Measurements from ENCODE around the gene THSD4.
"Not testable (repeated sequence)": the region's sequence is repeated elsewhere in the genome, so short reads cannot be mapped to it uniquely, and the experiment has no call there.

Gene THSD4

GRCh38 chr15:71151081-71151480, 35.8 kb downstream of the THSD4 start:
- no peak for DNase-seq

GRCh38 chr15:71152542-71152941, 37.3 kb downstream of the THSD4 start:
- DNase-seq: no peak

DNA sequence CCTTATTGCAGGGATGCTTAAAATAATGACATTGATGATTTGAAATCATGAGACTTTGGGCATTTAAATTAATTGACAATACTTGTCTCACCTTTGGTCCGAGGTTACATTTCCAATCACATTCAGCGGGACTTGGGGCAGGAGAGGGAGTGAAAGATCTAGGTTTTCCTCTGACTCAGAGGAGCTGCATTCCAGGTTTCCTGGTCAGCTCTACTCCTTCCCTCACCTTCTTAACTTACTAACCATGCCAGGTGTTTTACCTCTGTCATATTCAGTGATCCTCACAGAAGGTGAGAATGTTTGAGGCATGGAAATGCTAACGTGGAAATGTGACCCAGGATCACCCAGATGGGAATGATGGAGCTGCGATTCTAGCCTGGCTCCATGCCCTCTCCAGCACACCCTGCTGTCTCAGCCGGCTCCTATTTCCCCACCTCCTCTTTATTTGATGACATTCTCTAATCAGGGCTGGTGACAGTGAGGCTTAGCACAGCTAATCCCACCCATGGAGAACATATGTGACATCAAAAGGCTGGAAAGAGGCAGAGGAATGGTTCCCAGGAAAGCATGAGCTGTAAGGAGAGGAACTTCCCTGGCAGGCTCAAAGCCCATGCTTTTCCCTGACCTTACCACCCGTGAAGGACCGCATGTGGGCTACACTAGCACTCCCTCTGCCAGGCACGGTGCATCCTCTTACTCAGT, 38.7 kb downstream of the THSD4 start:
- DNase-seq: no peak

- no peak for DNase-seq
Observed at GRCh38 chr15:71154607-71155200, 39.4 kb downstream of the THSD4 start.

- DNase-seq: no peak
Observed at GRCh38 chr15:71155534-71155933, 40.3 kb downstream of the THSD4 start.

DNA sequence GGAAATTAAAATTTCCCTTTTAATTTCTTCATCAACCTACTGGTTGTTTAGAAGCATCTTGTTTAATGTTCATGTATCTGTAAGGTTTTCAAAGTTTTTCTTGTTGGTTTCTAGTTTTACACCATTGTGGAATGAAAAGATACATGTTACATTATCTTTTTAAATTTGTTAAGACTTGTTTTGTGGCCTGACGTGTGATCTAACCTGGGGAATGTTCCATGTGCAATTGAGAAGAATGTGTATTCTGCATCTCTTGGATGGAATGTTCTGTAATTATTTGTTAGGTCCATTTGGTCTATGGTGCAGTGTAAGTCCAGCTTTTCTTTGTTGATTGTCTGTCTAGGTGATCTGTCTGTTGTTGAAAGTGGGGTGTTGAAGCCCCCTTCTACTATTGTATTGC, 45.7 kb downstream of the THSD4 start:
- DNase-seq: no peak

DNA sequence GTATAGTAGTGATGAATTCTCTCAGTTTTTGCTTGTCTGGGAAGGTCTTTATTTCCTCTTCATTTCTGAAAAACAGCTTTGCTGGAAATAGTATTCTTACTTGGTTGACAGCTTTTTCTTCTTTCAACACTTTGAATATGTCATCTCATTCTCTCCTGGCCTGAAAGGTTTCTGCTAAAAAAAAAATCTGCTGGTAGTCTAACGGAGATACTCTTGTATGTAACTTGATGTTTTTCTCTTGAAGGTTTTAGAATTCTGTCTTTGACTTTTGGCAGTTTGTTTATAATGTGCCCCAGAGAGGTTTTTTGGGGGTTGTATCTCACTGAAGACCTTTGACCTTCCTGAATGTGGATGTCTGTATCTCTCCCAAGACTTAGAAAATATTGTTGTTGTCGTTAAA, 47.0 kb downstream of the THSD4 start:
- DNase-seq: no peak

- not testable (repeated sequence) for DNase-seq
Observed at GRCh38 chr15:71164606-71165005, 49.3 kb downstream of the THSD4 start.

- DNase-seq: no peak
Observed at GRCh38 chr15:71167445-71168165, 52.3 kb downstream of the THSD4 start.

GRCh38 chr15:71168166-71168834, 53.0 kb downstream of the THSD4 start:
- no peak for DNase-seq

GRCh38 chr15:71170163-71170562, 54.9 kb downstream of the THSD4 start:
- DNase-seq: no peak

- no peak for DNase-seq
Observed at GRCh38 chr15:71171195-71171594, 55.9 kb downstream of the THSD4 start.

DNA sequence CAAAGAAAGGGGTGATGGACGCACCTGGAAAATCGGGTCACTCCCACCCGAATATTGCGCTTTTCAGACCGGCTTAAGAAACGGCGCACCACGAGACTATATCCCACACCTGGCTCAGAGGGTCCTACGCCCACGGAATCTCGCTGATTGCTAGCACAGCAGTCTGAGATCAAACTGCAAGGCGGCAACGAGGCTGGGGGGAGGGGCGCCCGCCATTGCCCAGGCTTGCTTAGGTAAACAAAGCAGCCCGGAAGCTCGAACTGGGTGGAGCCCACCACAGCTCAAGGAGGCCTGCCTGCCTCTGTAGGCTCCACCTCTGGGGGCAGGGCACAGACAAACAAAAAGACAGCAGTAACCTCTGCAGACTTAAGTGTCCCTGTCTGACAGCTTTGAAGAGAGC, 59.1 kb downstream of the THSD4 start:
- DNase-seq: not testable (repeated sequence)

DNA sequence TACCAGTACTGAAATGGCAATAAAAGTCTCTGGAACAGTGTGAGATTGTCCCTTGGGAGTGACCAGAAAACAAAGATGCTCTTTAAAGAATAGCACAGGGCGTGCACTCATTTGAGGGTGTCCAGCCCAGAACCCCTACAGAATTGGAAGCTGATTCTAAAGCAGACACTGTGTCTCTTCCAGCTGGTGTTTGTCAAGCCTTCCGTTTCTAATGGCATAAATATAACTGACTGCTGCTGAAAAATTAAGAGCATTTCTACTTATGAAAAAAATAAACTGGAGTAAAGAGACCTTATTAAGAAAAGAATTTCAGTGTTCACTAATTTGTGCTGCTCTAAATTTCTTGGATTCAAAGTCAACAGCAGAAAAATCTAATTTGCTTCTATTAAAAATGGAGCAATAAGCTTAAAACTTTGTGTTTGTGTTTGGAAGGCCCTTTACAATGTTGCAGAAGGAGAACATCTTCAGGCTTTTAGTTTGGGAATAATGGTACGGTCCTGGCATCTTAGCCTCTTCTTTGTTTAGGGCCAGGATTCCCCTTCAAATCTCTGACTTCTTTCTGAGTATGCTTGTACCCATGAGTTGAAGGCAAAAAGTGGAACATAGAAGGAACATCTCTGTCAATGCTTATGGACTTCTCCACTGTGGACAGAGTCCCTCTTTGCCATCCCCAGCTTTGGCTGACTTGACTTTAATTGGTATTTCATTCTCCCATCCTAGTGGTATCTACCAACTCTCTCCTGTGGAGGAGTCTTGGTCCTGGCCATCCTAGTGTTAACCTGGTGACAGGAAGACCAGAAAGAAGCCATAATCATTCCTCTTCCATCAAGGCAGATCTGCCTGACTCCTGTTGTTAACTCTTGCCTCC, 65.9 kb downstream of the THSD4 start:
- DNase-seq: no peak

DNA sequence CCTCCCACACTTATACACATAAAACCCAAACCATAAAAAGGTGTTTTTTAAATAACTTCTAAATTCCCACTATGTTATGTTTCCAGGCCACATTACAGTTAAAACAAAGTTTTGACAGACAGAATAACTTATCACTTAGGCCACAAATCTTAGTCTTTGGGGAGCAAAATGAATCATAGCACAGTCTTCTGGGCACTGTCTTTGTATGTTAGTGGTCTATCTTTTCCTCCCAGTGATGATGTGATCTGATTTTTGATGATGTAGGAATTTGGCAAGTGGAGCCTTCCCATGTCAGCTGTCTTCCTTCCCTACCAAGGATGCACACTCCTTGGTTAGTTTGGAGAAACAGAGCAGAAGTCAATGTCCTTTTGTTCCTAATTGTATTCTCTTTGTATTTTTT, 67.3 kb downstream of the THSD4 start:
- no peak for DNase-seq

- DNase-seq: no peak
Observed at GRCh38 chr15:71183063-71183462, 67.8 kb downstream of the THSD4 start.

DNA sequence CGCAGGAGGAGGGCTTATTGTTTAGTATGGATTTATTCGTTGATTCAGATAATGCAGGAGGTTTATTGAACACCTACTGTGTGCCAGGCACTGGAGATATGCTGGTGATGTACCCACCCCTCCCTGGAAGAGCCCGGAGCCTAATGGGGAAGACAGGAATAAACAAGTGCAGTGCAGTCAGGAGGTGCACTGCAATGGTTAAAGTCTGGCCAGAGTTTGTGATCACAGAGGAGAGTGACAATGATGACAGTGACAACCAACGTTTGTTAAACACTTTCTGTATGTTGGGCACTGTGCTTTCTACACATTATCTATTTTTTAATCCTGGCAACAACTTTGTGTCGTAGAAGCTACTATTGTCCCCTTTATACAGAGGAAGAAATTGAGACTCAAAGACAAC, 70.4 kb downstream of the THSD4 start:
- no peak for DNase-seq

DNA sequence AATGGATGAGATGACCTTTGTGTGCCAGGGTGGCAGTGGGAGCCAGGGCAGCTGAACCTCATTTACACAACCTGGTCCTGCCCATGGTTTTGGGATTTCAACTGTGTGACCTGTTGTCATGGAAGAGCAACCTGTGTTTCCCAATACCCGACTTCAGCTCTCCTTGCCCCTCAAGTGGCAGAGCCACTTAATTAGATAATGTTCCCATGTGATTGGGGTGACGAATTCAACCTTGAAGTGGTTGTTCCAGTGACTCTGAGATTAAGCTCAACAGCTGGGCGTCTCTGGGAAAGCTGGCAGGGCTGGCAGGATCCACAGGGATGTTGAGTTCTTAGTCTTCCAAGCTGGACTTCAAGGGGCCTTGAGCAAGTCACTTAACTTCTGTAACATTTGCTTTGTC, 71.0 kb downstream of the THSD4 start:
- no peak for DNase-seq

DNA sequence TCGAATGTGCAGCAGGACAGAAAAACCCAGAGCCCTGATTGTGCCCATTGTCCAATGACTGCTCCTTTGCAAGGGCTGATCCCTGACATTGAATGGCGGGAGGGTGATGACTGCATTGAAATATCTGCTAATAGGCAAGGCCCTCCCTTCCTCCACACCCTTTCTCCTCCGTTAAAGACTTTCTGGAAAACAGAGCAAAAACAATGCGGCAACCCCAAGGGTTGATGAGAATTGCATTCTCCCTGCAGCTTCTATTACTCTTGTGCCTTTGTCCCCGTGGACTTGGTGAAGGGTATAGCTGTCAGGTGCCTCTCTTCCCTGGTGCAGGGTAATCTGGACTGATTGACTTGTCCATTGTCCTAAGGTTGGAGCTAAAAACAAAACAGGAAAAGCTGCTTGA, 71.8 kb downstream of the THSD4 start:
- DNase-seq: no peak

DNA sequence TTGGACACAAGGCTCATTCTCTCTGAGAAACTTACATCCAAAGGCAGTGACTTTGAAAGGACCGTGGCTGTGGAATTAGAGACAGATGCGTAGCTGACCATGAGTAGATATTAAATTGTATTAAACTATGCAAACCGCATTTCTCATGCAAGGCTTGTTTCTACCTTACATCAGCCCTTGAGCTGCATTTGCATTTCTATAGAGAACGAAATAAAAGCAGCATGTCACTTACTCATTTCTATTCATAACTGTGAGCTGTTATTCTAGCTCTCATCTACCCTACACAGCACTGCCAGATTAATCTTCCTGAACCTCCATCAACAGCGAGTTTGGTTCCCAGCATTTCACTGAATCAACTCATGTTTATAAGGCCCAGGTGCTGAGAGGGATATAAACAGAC, 72.3 kb downstream of the THSD4 start:
- no peak for DNase-seq

GRCh38 chr15:71189718-71190117, 74.4 kb downstream of the THSD4 start:
- no peak for DNase-seq

DNA sequence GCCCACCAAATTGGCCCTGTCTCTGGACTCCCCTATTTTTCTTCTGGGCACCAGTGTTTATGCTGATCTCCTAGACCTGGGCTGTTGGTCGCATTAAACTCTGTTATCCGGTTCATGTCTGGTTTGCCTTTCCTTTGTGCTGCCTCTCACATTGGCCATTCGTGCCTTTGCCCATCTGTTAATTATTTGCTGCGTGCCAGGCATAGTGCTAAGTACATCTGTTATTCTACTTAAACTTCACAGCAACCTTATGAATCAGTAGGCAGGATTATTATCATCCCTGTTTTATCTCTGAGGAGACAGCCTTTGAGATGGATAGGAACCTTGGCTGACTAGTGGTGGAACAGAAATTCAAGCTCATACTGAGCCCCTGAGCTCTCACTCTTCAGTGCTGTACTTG, 76.0 kb downstream of the THSD4 start:
- no peak for DNase-seq

GRCh38 chr15:71192816-71193215, 77.5 kb downstream of the THSD4 start:
- DNase-seq: no peak
